NT2/D1 (cell line): ENCODE measurements around the gene ZBTB26.

Experiments used
- DNase-seq: peaks from one replicate; pipeline ENCODE4 v3.0.0-alpha.2; 2011; ENCODE audit warnings: low read depth, low spot score
- H3K27me3 ChIP-seq: 2 replicates; pipeline ENCODE4 v1.6.0; 2011; ENCODE audit warnings: mild to moderate bottlenecking; ENCODE audit not compliant: insufficient read length, insufficient read depth
- H3K36me3 ChIP-seq: 2 replicates; pipeline ENCODE4 v1.6.1; 2011; ENCODE audit warnings: mild to moderate bottlenecking, low read length, mixed read lengths; ENCODE audit not compliant: insufficient read depth, insufficient read length
- H3K4me1 ChIP-seq: 2 replicates; pipeline ENCODE4 v1.5.1; 2011; ENCODE audit not compliant: insufficient read depth, insufficient read length
- H3K4me3 ChIP-seq: 2 replicates; pipeline ENCODE4 v1.5.1; 2011; ENCODE audit warnings: low read depth; ENCODE audit not compliant: insufficient read length
- H3K9ac ChIP-seq: 2 replicates; pipeline ENCODE4 v1.6.0; 2011; ENCODE audit warnings: low read depth; ENCODE audit not compliant: insufficient read length
- H3K9me3 ChIP-seq: 2 replicates; pipeline ENCODE4 v1.5.1; 2011; ENCODE audit warnings: mild to moderate bottlenecking, low read length; ENCODE audit not compliant: insufficient read depth
- SUZ12 ChIP-seq: IDR thresholded peaks from 2 replicates; pipeline ENCODE4 v1.6.1; 2011; ENCODE audit not compliant: insufficient read length, insufficient read depth; ENCODE audit errors: extremely low read depth
- YY1 ChIP-seq: IDR thresholded peaks from 2 replicates; pipeline ENCODE4 v1.6.1; 2011; ENCODE audit not compliant: insufficient read length, insufficient read depth
- ZNF274 ChIP-seq: IDR thresholded peaks from 2 replicates; pipeline ENCODE4 v1.6.1; 2011; ENCODE audit warnings: mild to moderate bottlenecking, low read depth, low read length

Gene ZBTB26

GRCh38 chr9:122866079-122866478 lies 65.2 kb downstream of the ZBTB26 start:
- Histone ChIP-seq H3K9me3 (0 out of 2 replicates have a peak, but pooled peaks cover 5% of the 10 kb centered on the region), H3K36me3 (peaks cover 54% of the 10 kb centered on the region), H3K4me3 (no peak overlapping the region), H3K27me3 (no peaks in the 10 kb centered on the region), H3K4me1 (no peaks in the 10 kb centered on the region), H3K9ac (no peak overlapping the region)
- TF ChIP-seq SUZ12: no peak
- TF ChIP-seq ZNF274: no peak
- TF ChIP-seq YY1: no peak
- no peak for DNase-seq
